ENCODE data around the gene UBA52.

UBA52 gene

GRCh38 chr19:18611327-18612050 is 39.8 kb downstream of the UBA52 start:
- DNase-seq (ENCODE audit: low spot score in 2 of 2), result peak in 1 of 2 experiments; percentile 56

GRCh38 chr19:18612051-18612771 is 40.6 kb downstream of the UBA52 start:
- peak overlapping the region; percentile 36 for H3K4me3 ChIP-seq

More at GRCh38 chr19:18611327-18612050, 39.8 kb downstream of the UBA52 start:
- Histone ChIP-seq H3K4me3 (peak overlapping the region; percentile 36), H3K36me3 (replicated peaks) (no peaks in the 10 kb centered on the region), H3K9me3 (no peaks in the 10 kb centered on the region), H3K27me3 (ENCODE audit: low read depth) (peaks cover 50% of the 10 kb centered on the region), H3K4me1 (peaks cover 8% of the 10 kb centered on the region)
- in situ Hi-C loops (cut with MboI; ENCODE audit: low sequenced_read_pairs), result no loop called here

GRCh38 chr19:18612772-18613588 is 41.3 kb downstream of the UBA52 start, which contains the start of gene TMEM59L:
TMEM59L (plus strand) TSS chr19:18612870; CDS start chr19:18612959, 89 bp downstream.
- Histone ChIP-seq H3K9me3 (no peaks in the 10 kb centered on the region), H3K36me3 (replicated peaks) (no peaks in the 10 kb centered on the region), H3K27me3 (ENCODE audit: low read depth) (peaks cover 42% of the 10 kb centered on the region), H3K4me1 (peaks cover 8% of the 10 kb centered on the region), H3K4me3 (peak within 1 kb of the TSS; percentile 36)
- DNase-seq (ENCODE audit: low spot score in 2 of 2), result peak; percentile 30 to 75
- in situ Hi-C loops (cut with MboI; ENCODE audit: low sequenced_read_pairs), result no loop called here

More at GRCh38 chr19:18612051-18612771, 40.6 kb downstream of the UBA52 start:
- DNase-seq (ENCODE audit: low spot score in 2 of 2), result peak in 1 of 2 experiments; percentile 48
- Histone ChIP-seq H3K36me3 (replicated peaks) (no peaks in the 10 kb centered on the region), H3K27me3 (ENCODE audit: low read depth) (peaks cover 50% of the 10 kb centered on the region), H3K4me1 (peaks cover 8% of the 10 kb centered on the region), H3K9me3 (no peaks in the 10 kb centered on the region)
- in situ Hi-C loops (cut with MboI; ENCODE audit: low sequenced_read_pairs), result no loop called here

- no peak for DNase-seq (ENCODE audit: low spot score in 2 of 2)
- Histone ChIP-seq H3K36me3 (replicated peaks) (no peaks in the 10 kb centered on the region), H3K27me3 (ENCODE audit: low read depth) (peaks cover 35% of the 10 kb centered on the region), H3K4me3 (peak overlapping the region; percentile 36), H3K9me3 (no peaks in the 10 kb centered on the region), H3K4me1 (peaks cover 8% of the 10 kb centered on the region)
- in situ Hi-C loops (cut with MboI; ENCODE audit: low sequenced_read_pairs), result no loop called here
Measured at GRCh38 chr19:18613589-18614234, 42.1 kb downstream of the UBA52 start.

GRCh38 chr19:18616023-18616422 is 44.4 kb downstream of the UBA52 start:
- Histone ChIP-seq H3K36me3 (replicated peaks) (no peaks in the 10 kb centered on the region), H3K4me3 (no peak overlapping the region), H3K27me3 (ENCODE audit: low read depth) (peaks cover 11% of the 10 kb centered on the region), H3K9me3 (no peaks in the 10 kb centered on the region), H3K4me1 (peaks cover 8% of the 10 kb centered on the region)
- in situ Hi-C loops (cut with MboI; ENCODE audit: low sequenced_read_pairs), result no loop called here
- no peak for DNase-seq (ENCODE audit: low spot score in 2 of 2)

- no peak for DNase-seq (ENCODE audit: low spot score in 2 of 2)
- H3K27me3 ChIP-seq (ENCODE audit: low read depth), result peaks cover under 1% of the 10 kb centered on the region
- no peak overlapping the region for H3K4me3 ChIP-seq
- in situ Hi-C loops (cut with MboI; ENCODE audit: low sequenced_read_pairs), result no loop called here
- H3K9me3 ChIP-seq, result no peaks in the 10 kb centered on the region
- no peaks in the 10 kb centered on the region; the same call in 1 of the 2 replicates for H3K4me1 ChIP-seq
- no peaks in the 10 kb centered on the region for H3K36me3 ChIP-seq (replicated peaks)
Measured at GRCh38 chr19:18617562-18617961, 45.9 kb downstream of the UBA52 start.

- no peak for DNase-seq (ENCODE audit: low spot score in 2 of 2)
- no peaks in the 10 kb centered on the region for H3K9me3 ChIP-seq
- no peaks in the 10 kb centered on the region for H3K36me3 ChIP-seq (replicated peaks)
- H3K27me3 ChIP-seq (ENCODE audit: low read depth), result no peaks in the 10 kb centered on the region
- no peak overlapping the region for H3K4me3 ChIP-seq
- H3K4me1 ChIP-seq, result no peaks in the 10 kb centered on the region; the same call in 1 of the 2 replicates
- in situ Hi-C loops (cut with MboI; ENCODE audit: low sequenced_read_pairs), result no loop called here
Measured at GRCh38 chr19:18618236-18618635, 46.6 kb downstream of the UBA52 start.

GRCh38 chr19:18620311-18620710 is 48.7 kb downstream of the UBA52 start:
- H3K27me3 ChIP-seq (ENCODE audit: low read depth), result no peaks in the 10 kb centered on the region
- H3K36me3 ChIP-seq (replicated peaks), result no peaks in the 10 kb centered on the region
- no peaks in the 10 kb centered on the region for H3K4me1 ChIP-seq
- no peak overlapping the region for H3K4me3 ChIP-seq
- H3K9me3 ChIP-seq, result no peaks in the 10 kb centered on the region
- DNase-seq (ENCODE audit: low spot score in 2 of 2), result no peak
- in situ Hi-C loops (cut with MboI; ENCODE audit: low sequenced_read_pairs), result no loop called here

- no peaks in the 10 kb centered on the region for H3K9me3 ChIP-seq
- no peaks in the 10 kb centered on the region for H3K27me3 ChIP-seq (ENCODE audit: low read depth)
- DNase-seq (ENCODE audit: low spot score in 2 of 2), result no peak
- H3K36me3 ChIP-seq (replicated peaks), result no peaks in the 10 kb centered on the region
- in situ Hi-C loops (cut with MboI; ENCODE audit: low sequenced_read_pairs), result no loop called here
- H3K4me1 ChIP-seq, result no peaks in the 10 kb centered on the region
- no peak overlapping the region for H3K4me3 ChIP-seq
Measured at GRCh38 chr19:18620902-18621301, 49.2 kb downstream of the UBA52 start.

- no peaks in the 10 kb centered on the region for H3K36me3 ChIP-seq (replicated peaks)
- H3K9me3 ChIP-seq, result no peaks in the 10 kb centered on the region
- H3K4me3 ChIP-seq, result no peak overlapping the region
- in situ Hi-C loops (cut with MboI; ENCODE audit: low sequenced_read_pairs), result no loop called here
- no peaks in the 10 kb centered on the region for H3K27me3 ChIP-seq (ENCODE audit: low read depth)
- DNase-seq (ENCODE audit: low spot score in 2 of 2), result no peak
- H3K4me1 ChIP-seq, result no peaks in the 10 kb centered on the region
Measured at GRCh38 chr19:18626906-18627305, 55.2 kb downstream of the UBA52 start.

Measured in HAP-1 (cell line).